CD8-positive, alpha-beta memory T cell (primary cell): ENCODE measurements around the gene PANX3. TPM values are rescaled to one million over a fixed set of nuclear protein-coding genes. Genes with fewer than 3 reads are reported as not detected.
"Not testable (repeated sequence)": the region's sequence is repeated elsewhere in the genome, so short reads cannot be mapped to it uniquely, and the experiment has no call there.

ENCODE experiments used
- CTCF ChIA-PET: fragments of 350-600 bp; sonication (Branson Sonifier 250); formaldehyde crosslinking; loops from one replicate; lab custom pipeline; 2021; ENCODE audit warnings: antibody characterized with exemption; lab: Charles Lee
- POLR2A ChIA-PET: fragments of 350-600 bp; sonication (Branson Sonifier 250); formaldehyde crosslinking; loops from one replicate; lab custom pipeline; 2021; ENCODE audit warnings: antibody characterized with exemption; lab: Charles Lee
- DNase-seq, 5 donors: peaks; one replicate each; pipeline versions ENCODE4 v3.0.0 to v3.0.0-alpha.2; 2020 to 2022; ENCODE audit warnings: mixed read lengths in 1 of 5
- H3K27ac ChIP-seq: one replicate; pipeline ENCODE4 v1.7.0; 2013; ENCODE audit warnings: low read depth, mild to moderate bottlenecking, low read length, moderate library complexity
- H3K27me3 ChIP-seq: 2 replicates; pipeline ENCODE4 v1.7.0; 2013; ENCODE audit warnings: low read length, mild to moderate bottlenecking; ENCODE audit not compliant: insufficient read depth, poor library complexity, severe bottlenecking
- H3K36me3 ChIP-seq: 2 replicates; pipeline ENCODE4 v1.7.0; 2013; ENCODE audit warnings: mild to moderate bottlenecking, low read length, moderate library complexity; ENCODE audit not compliant: insufficient read depth
- H3K4me1 ChIP-seq: 2 replicates; pipeline ENCODE4 v1.7.0; 2013; ENCODE audit warnings: mild to moderate bottlenecking, low read length, moderate library complexity; ENCODE audit not compliant: insufficient read depth
- H3K4me3 ChIP-seq: 2 replicates; pipeline ENCODE4 v1.7.0; 2013; ENCODE audit warnings: mild to moderate bottlenecking, low read length
- H3K9me3 ChIP-seq: 2 replicates; pipeline ENCODE4 v1.7.0; 2013; ENCODE audit warnings: mild to moderate bottlenecking, low read length
- H3K27ac Mint-ChIP-seq, 8 donors: one replicate each; pipeline ENCODE4 v1.8.0; 2020 to 2021; ENCODE audit warnings: mixed read lengths in 8 of 8, mild to moderate bottlenecking in 6 of 8, inconsistent platforms in 3 of 8, moderate library complexity in 3 of 8
- H3K27me3 Mint-ChIP-seq, 2 donors: one replicate each; pipeline ENCODE4 v1.8.0; 2020 to 2021; ENCODE audit warnings: mixed read lengths in 2 of 2, mild to moderate bottlenecking in 1 of 2, moderate library complexity in 1 of 2
- H3K36me3 Mint-ChIP-seq, 3 donors: one replicate each; pipeline ENCODE4 v1.8.0; 2020 to 2021; ENCODE audit warnings: mixed read lengths in 3 of 3, inconsistent platforms in 1 of 3, mild to moderate bottlenecking in 1 of 3
- H3K4me1 Mint-ChIP-seq, 3 donors: one replicate each; pipeline ENCODE4 v1.8.0; 2020 to 2021; ENCODE audit warnings: mixed read lengths in 3 of 3, inconsistent platforms in 1 of 3, mild to moderate bottlenecking in 1 of 3
- H3K4me3 Mint-ChIP-seq, 7 donors: one replicate each; pipeline ENCODE4 v1.8.0; 2020 to 2021; ENCODE audit warnings: mixed read lengths in 7 of 7, mild to moderate bottlenecking in 6 of 7, moderate library complexity in 4 of 7, inconsistent platforms in 2 of 7
- H3K9me3 Mint-ChIP-seq, 5 donors: one replicate each; pipeline ENCODE4 v1.8.0; 2020 to 2022; ENCODE audit warnings: mixed read lengths in 5 of 5, mild to moderate bottlenecking in 3 of 5, moderate library complexity in 2 of 5, inconsistent platforms in 1 of 5
- polyA plus RNA-seq: library from polyadenylated mRNA; unstranded; fragments of 300-500 nt; fragmentation: Illumina TruSeq; gene quantifications from one replicate; pipeline ENCODE4 v1.2.3, GENCODE V29; 2021
- total RNA-seq, 2 experiments: library from RNA; stranded (reverse); gene quantifications; one replicate each; pipeline ENCODE4 v1.2.3, GENCODE V29; 2021

The PANX3 gene
- total and polyA plus RNA-seq, 3 experiments from 2014 or later: not detected

DNA sequence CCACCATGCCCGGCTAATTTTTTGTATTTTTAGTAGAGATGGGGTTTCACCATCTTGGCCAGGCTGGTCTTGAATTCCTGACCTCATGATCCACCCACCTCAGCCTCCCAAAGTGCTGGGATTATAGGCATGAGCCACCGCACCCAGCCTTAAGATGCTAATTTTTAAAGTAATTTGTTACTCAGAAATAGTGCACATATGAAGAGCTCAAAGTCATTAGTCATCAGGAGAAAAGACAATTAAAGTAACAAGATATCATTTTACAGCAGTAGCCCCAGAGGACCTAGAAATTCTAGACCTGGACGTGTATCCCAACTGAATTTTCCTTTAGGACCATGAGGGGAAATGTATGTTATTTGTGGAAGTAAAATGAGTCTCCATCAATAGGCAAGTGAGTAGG is 8.5 kb upstream of the PANX3 start:
- H3K27ac ChIP-seq, H3K4me3 ChIP-seq, H3K4me1 ChIP-seq, CTCF ChIA-PET, H3K4me1 Mint-ChIP-seq, POLR2A ChIA-PET, H3K27ac Mint-ChIP-seq, DNase-seq, H3K9me3 ChIP-seq, H3K27me3 ChIP-seq, H3K4me3 Mint-ChIP-seq, H3K36me3 Mint-ChIP-seq, H3K9me3 Mint-ChIP-seq, H3K36me3 ChIP-seq: not testable (repeated sequence)
- peaks cover 8 to 32% of the 10 kb centered on the region in 2 donors for H3K27me3 Mint-ChIP-seq

DNA sequence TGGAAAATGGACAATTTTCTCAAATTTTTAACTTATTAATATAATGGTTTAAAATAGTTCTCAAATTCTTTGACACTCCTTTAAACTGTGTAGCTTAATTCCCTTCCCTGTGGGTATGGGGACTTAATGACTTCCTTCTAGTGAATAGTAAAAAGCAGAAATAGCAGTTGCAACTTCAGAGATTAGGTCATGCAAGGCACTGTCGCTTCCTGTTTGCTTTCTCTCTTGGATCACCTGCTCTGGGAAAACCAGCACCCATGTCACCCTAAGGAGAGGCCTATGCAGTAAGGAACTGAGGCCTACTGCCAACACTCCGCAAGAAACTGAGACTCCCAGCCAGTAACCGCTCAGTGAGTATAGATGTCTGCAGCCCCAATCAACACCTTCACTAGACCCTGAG is 5.5 kb upstream of the PANX3 start:
- H3K27ac ChIP-seq: no peak overlapping the region
- no peaks in the 10 kb centered on the region for H3K9me3 ChIP-seq
- no peaks in the 10 kb centered on the region for H3K36me3 ChIP-seq
- no peaks in the 10 kb centered on the region for H3K4me1 ChIP-seq
- CTCF ChIA-PET: no interaction called here
- no peak overlapping the region for H3K4me3 Mint-ChIP-seq
- H3K27me3 ChIP-seq: no peaks in the 10 kb centered on the region
- no peaks in the 10 kb centered on the region for H3K9me3 Mint-ChIP-seq
- no peak for DNase-seq
- no peaks in the 10 kb centered on the region for H3K36me3 Mint-ChIP-seq
- no peak overlapping the region for H3K27ac Mint-ChIP-seq
- H3K27me3 Mint-ChIP-seq: peaks cover 8 to 20% of the 10 kb centered on the region in 2 donors
- POLR2A ChIA-PET: no interaction called here
- no peaks in the 10 kb centered on the region for H3K4me1 Mint-ChIP-seq
- no peak overlapping the region for H3K4me3 ChIP-seq

DNA sequence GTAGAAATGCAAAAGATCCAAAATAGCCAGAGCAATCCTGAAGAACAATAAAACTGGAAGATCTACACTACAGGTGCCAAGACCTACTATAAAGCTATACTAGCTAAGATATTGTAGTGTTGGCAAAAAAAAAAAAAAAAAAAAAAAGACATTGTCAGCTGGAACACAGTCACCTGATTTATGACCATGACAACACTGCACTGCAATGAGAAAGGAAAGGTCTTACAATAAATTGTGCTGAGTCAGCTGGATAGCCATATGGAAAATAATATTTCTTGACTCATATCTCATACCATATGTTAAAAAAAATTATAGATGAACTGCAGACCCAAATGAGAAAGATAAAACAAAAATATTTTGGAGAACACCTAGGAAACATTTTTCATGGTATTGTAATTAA is 3.1 kb upstream of the PANX3 start:
- H3K9me3 ChIP-seq: no peaks in the 10 kb centered on the region
- H3K9me3 Mint-ChIP-seq: no peaks in the 10 kb centered on the region
- H3K4me3 Mint-ChIP-seq: no peak overlapping the region
- POLR2A ChIA-PET: no interaction called here
- CTCF ChIA-PET: no interaction called here
- no peak for DNase-seq
- H3K27ac ChIP-seq: no peak overlapping the region
- H3K27me3 Mint-ChIP-seq: peaks cover 3 to 7% of the 10 kb centered on the region in 2 donors
- no peaks in the 10 kb centered on the region for H3K36me3 Mint-ChIP-seq
- no peak overlapping the region for H3K4me3 ChIP-seq
- no peak overlapping the region for H3K27ac Mint-ChIP-seq
- no peaks in the 10 kb centered on the region for H3K4me1 ChIP-seq
- no peaks in the 10 kb centered on the region for H3K27me3 ChIP-seq
- peaks cover 3 to 7% (median 5%) of the 10 kb centered on the region in 3 donors for H3K4me1 Mint-ChIP-seq
- no peaks in the 10 kb centered on the region for H3K36me3 ChIP-seq

DNA sequence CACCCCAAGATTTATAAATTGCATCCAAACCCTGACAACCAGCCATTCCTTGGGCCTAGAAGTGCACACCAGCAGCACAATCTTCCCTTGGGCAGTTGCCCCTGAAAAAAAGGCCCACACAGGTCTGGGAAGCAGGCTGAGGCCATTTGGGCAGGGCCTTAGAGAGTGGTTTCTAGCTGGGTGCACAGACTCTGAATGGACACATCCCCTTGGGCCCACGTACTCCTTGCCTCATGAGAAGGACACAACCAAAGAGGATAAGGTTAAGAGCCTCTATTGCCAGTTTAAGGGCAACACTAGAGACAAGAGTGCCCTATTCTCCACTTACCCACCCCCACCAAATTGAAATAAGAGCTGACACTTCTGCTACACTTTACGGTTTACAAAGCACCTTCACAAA is 933 bp upstream of the PANX3 start:
- ChIA-PET POLR2A (no interaction called here), CTCF (no interaction called here)
- no peak for DNase-seq
- Histone ChIP-seq H3K9me3 (no peaks in the 10 kb centered on the region), H3K27me3 (no peaks in the 10 kb centered on the region), H3K36me3 (no peaks in the 10 kb centered on the region), H3K4me3 (no peak overlapping the region), H3K27ac (no peak overlapping the region), H3K4me1 (no peaks in the 10 kb centered on the region)
- H3K4me3 Mint-ChIP-seq: no peak overlapping the region
- H3K27me3 Mint-ChIP-seq: peaks cover 7 to 11% of the 10 kb centered on the region in 2 donors
- no peaks in the 10 kb centered on the region for H3K9me3 Mint-ChIP-seq
- H3K4me1 Mint-ChIP-seq: peaks cover 3 to 7% (median 5%) of the 10 kb centered on the region in 3 donors
- no peak overlapping the region for H3K27ac Mint-ChIP-seq
- no peaks in the 10 kb centered on the region for H3K36me3 Mint-ChIP-seq

DNA sequence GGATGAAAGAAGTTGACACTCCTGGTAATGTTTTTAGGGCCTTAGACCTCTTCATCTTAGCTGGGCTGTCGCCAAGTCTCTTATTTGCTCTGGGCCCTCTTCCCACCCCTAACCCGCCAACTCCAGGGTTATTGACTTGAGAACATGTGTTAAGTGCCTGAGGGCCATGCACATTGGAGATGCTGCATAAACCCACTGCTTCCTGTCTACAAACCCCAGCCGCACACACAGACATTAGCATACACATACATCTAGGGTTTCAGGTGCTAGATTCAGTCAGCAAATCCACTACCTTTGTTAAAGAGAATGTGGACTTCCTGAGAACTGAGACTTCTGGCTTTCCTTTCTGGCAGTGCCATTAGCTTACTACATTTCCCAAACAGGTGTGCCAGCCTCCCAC is 817 bp downstream of the PANX3 start:
- Mint-ChIP-seq H3K9me3 (no peaks in the 10 kb centered on the region), H3K4me1 (peaks cover 3 to 7% (median 5%) of the 10 kb centered on the region in 3 donors), H3K27ac (peak overlapping the region in 1 of 8 donors; percentile 43), H3K27me3 (peaks cover 5 to 12% of the 10 kb centered on the region in 2 donors), H3K4me3 (no peak overlapping the region), H3K36me3 (no peaks in the 10 kb centered on the region)
- DNase-seq: peak in 1 of 5 donors; percentile 17
- no peaks in the 10 kb centered on the region for H3K36me3 ChIP-seq
- POLR2A ChIA-PET: no interaction called here
- H3K4me1 ChIP-seq: no peaks in the 10 kb centered on the region
- no peaks in the 10 kb centered on the region for H3K9me3 ChIP-seq
- no peak overlapping the region for H3K4me3 ChIP-seq
- no peak overlapping the region for H3K27ac ChIP-seq
- CTCF ChIA-PET: no interaction called here
- no peaks in the 10 kb centered on the region for H3K27me3 ChIP-seq

DNA sequence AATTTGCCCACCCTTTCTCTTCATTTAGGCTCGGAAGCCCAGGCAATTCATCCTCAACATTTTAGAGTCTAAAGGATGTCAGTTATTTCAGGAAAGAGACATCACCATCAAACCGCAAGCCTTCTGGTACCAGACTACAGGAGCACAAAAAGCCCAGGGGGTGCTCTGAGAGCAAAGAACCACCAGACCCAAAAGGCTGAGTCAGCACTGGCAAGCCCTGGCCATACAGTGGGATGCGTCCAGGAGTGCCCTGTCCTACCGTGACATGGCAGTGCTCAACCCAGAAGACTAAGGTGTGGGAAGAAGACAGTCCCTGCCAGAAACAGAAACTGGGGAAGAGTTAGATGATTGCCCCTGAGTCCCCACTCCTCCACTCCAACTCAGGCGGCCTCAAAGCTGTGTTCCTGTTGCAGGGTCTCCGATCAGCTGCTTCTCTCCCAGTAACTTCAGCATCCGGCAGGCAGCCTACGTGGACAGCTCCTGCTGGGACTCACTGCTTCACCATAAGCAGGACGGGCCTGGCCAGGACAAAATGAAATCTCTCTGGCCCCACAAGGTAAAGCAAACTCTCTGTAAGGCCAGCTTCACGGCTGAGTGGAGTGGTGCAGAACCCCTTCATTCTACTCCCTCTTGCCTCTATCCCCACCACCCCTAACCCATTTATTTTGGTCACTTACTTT is 1.5 kb downstream of the PANX3 start:
- Mint-ChIP-seq H3K4me3 (no peak overlapping the region), H3K27me3 (peaks cover 8 to 19% of the 10 kb centered on the region in 2 donors), H3K36me3 (no peaks in the 10 kb centered on the region), H3K4me1 (peaks cover 3 to 7% (median 5%) of the 10 kb centered on the region in 3 donors), H3K27ac (peak overlapping the region in 2 of 8 donors; percentile 1 to 67), H3K9me3 (no peaks in the 10 kb centered on the region)
- ChIA-PET POLR2A (no interaction called here), CTCF (no interaction called here)
- no peaks in the 10 kb centered on the region for H3K27me3 ChIP-seq
- H3K4me3 ChIP-seq: no peak overlapping the region
- H3K9me3 ChIP-seq: no peaks in the 10 kb centered on the region
- H3K36me3 ChIP-seq: no peaks in the 10 kb centered on the region
- DNase-seq: no peak
- no peak overlapping the region for H3K27ac ChIP-seq
- no peaks in the 10 kb centered on the region for H3K4me1 ChIP-seq

DNA sequence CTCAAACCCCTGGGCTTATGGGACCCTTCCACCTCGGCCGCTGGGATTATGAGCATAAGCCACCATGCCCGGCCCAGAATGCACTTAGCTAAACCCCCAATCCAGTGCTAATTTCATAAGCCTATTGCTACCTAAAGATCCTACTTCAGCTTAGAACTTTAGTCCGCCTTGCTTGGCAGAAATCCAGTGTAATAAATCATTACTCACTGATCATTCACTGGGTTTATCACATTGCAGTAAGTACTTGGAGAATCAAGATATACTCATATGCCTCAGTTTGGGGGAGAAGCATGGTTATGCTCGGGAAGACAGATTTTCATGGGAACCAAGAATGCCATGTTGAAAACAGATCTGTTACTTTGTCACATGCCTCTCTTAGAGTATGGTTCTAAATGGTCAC is 7.6 kb downstream of the PANX3 start:
- H3K27me3 ChIP-seq: no peaks in the 10 kb centered on the region
- no peaks in the 10 kb centered on the region for H3K36me3 ChIP-seq
- H3K4me1 ChIP-seq: peaks cover 10% of the 10 kb centered on the region
- POLR2A ChIA-PET: no interaction called here
- no peaks in the 10 kb centered on the region for H3K9me3 Mint-ChIP-seq
- DNase-seq: no peak
- H3K27ac ChIP-seq: no peak overlapping the region
- H3K4me3 ChIP-seq: no peak overlapping the region
- CTCF ChIA-PET: no interaction called here
- H3K9me3 ChIP-seq: no peaks in the 10 kb centered on the region
- H3K27ac Mint-ChIP-seq: no peak overlapping the region
- H3K36me3 Mint-ChIP-seq: peaks cover 0 to 12% (median under 1%) of the 10 kb centered on the region in 3 donors
- H3K4me1 Mint-ChIP-seq: peaks cover 17 to 19% (median 18%) of the 10 kb centered on the region in 3 donors
- no peak overlapping the region for H3K4me3 Mint-ChIP-seq
- H3K27me3 Mint-ChIP-seq: peaks cover 11 to 35% of the 10 kb centered on the region in 2 donors

DNA sequence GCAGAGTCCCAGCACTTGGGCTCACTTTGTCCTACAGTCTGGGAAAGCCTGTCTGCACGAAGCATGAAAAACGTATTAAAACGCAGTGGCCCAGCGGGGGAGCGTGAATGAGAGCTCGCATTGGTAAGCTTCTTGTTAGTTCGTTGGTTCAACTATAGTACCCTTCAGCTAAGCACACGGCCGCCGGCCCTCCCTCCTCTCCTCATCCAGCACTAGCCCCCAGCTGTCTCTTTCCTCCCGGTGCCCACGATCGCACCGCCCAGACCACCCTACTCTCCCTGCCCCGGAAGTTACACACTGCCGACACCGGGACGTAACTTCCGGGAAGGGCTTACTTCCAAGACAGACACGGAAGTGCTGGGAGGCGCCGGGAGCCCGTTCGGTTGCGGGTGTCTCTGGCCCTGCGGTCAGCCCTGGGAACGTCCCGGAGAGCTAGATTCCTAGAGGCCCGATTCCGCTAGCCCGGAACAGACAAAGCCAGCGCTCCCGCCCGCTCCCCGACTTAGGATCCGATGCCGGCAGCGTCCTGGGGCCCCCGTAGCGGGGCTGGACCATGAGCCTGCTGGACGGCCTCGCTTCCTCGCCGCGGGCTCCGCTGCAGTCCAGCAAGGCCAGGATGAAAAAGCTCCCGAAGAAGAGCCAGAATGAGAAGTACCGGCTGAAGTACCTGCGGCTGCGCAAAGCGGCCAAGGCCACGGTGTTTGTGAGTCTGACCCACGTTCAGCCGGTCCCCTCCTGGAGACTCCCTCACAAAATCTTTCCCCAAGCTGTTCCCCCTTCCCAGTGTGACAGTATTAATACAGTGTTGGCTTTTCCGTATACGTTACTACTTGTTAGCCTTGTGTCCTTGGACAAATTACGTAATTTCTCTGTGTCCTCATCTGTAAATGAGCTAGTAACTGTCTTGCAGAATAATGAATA is 11.6 kb downstream of the PANX3 start, which contains the start of gene TBRG1:
TBRG1 (plus strand) TSS at position 334 of the 921 bp plus-strand sequence; CDS start at position 554, 220 bp downstream.
- Mint-ChIP-seq H3K36me3 (peaks cover 5 to 43% (median 7%) of the 10 kb centered on the region in 3 donors), H3K9me3 (no peaks in the 10 kb centered on the region), H3K4me1 (peaks cover 43 to 55% (median 48%) of the 10 kb centered on the region in 3 donors), H3K27ac (peak within 1 kb of the TSS; percentile 94 to 100 (median 99)), H3K27me3 (peaks cover 3 to 21% of the 10 kb centered on the region in 2 donors), H3K4me3 (peak within 1 kb of the TSS; percentile 92 to 99 (median 99))
- DNase-seq: peak; percentile 80 to 91 (median 83)
- peak within 1 kb of the TSS; percentile 90 for H3K27ac ChIP-seq
- peaks cover 26% of the 10 kb centered on the region for H3K36me3 ChIP-seq
- peaks cover 34% of the 10 kb centered on the region for H3K4me1 ChIP-seq
- no peaks in the 10 kb centered on the region for H3K9me3 ChIP-seq
- CTCF ChIA-PET: interaction anchor here (1.1 to 1.4 kb wide), 3 partner anchors 19 to 123 kb away, joined by 3 to 4 read pairs (median 3); no protein-coding TSS in a partner anchor
- POLR2A ChIA-PET: interaction anchor here (0.6 to 1.9 kb wide), 5 partner anchors 178 to 1982 kb away, joined by 3 to 6 read pairs (median 4); partner anchors contain the start of genes MSANTD2 and TMEM218
- peak within 1 kb of the TSS; percentile 71 for H3K4me3 ChIP-seq
- no peaks in the 10 kb centered on the region for H3K27me3 ChIP-seq
